Liver (tissue), 9 donors: ENCODE results near the gene KBTBD13. TPM values are rescaled to one million over a fixed set of nuclear protein-coding genes. Genes with fewer than 3 reads are reported as not detected.
"Not testable (repeated sequence)": the region's sequence is repeated elsewhere in the genome, so short reads cannot be mapped to it uniquely, and the experiment has no call there.

ENCODE experiments used
- DNase-seq: peaks from one replicate; pipeline ENCODE4 v3.0.0-alpha.2; 2017; ENCODE audit warnings: low spot score
- H3K27ac ChIP-seq, 2 donors: one replicate each; pipeline ENCODE4 v1.7.0; 2013; ENCODE audit warnings: inconsistent platforms in 2 of 2, low read length in 2 of 2, control low read depth in 1 of 2, low read depth in 1 of 2, mild to moderate bottlenecking in 1 of 2
- H3K27me3 ChIP-seq, 4 donors: one replicate each; pipeline versions ENCODE4 v1.6.1 to v1.7.0; 2013; ENCODE audit warnings: low read length in 3 of 4, inconsistent platforms in 1 of 4, mild to moderate bottlenecking in 1 of 4, moderate library complexity in 1 of 4; ENCODE audit not compliant: control insufficient read depth in 4 of 4, insufficient read depth in 4 of 4
- H3K36me3 ChIP-seq, 4 donors: one replicate each; pipeline versions ENCODE4 v1.6.1 to v1.7.0; 2013; ENCODE audit warnings: low read length in 3 of 4, mild to moderate bottlenecking in 3 of 4, low read depth in 1 of 4, moderate library complexity in 1 of 4; ENCODE audit not compliant: control insufficient read depth in 4 of 4, insufficient read depth in 3 of 4
- H3K4me1 ChIP-seq, 4 donors: one replicate each; pipeline versions ENCODE4 v1.6.1 to v1.7.0; 2013; ENCODE audit warnings: low read length in 3 of 4, mild to moderate bottlenecking in 3 of 4, moderate library complexity in 1 of 4; ENCODE audit not compliant: control insufficient read depth in 4 of 4, insufficient read depth in 4 of 4
- H3K4me3 ChIP-seq, 3 donors: one replicate each; pipeline versions ENCODE4 v1.6.1 to v1.7.0; 2013; ENCODE audit warnings: low read length in 3 of 3, control low read depth in 1 of 3, low read depth in 1 of 3, mild to moderate bottlenecking in 1 of 3
- H3K9ac ChIP-seq, 2 donors: one replicate each; pipeline ENCODE4 v1.7.0; 2013; ENCODE audit warnings: low read length in 2 of 2, mild to moderate bottlenecking in 2 of 2, moderate library complexity in 2 of 2, control low read depth in 1 of 2, low read depth in 1 of 2
- H3K9me3 ChIP-seq, 4 donors: one replicate each; pipeline versions ENCODE4 v1.6.1 to v1.7.0; 2013; ENCODE audit warnings: low read length in 3 of 4; ENCODE audit not compliant: control insufficient read depth in 4 of 4
- ATF3 ChIP-seq: IDR thresholded peaks from 2 replicates; pipeline ENCODE4 v1.6.1; 2016; ENCODE audit warnings: antibody characterized with exemption
- CTCF ChIP-seq: fragments of 150-350 bp; IDR thresholded peaks from 2 replicates; pipeline ENCODE4 v1.5.1; 2017; ENCODE audit warnings: improper control_type of control experiment, low read depth, low read length; ENCODE audit not compliant: missing input control
- EGR1 ChIP-seq, 2 donors: IDR thresholded peaks; 2 replicates each; pipeline ENCODE4 v1.6.1; 2016 to 2018; ENCODE audit warnings: antibody characterized with exemption in 2 of 2, low read depth in 2 of 2
- FOXA1 ChIP-seq: IDR thresholded peaks from 2 replicates; pipeline ENCODE4 v1.6.1; 2016; ENCODE audit warnings: antibody characterized with exemption
- FOXA2 ChIP-seq: IDR thresholded peaks from 2 replicates; pipeline ENCODE4 v1.6.1; 2016; ENCODE audit warnings: antibody characterized with exemption
- HNF4A ChIP-seq, 2 donors: conservative IDR thresholded peaks; 2 replicates each; pipeline ENCODE4 v1.6.1; 2016; ENCODE audit warnings: antibody characterized with exemption in 2 of 2, mild to moderate bottlenecking in 2 of 2
- HNF4G ChIP-seq: IDR thresholded peaks from 2 replicates; pipeline ENCODE4 v1.6.1; 2016; ENCODE audit warnings: antibody characterized with exemption
- JUND ChIP-seq, 2 donors: IDR thresholded peaks; 2 replicates each; pipeline ENCODE4 v1.6.1; 2016; ENCODE audit warnings: antibody characterized with exemption in 2 of 2
- NR2F2 ChIP-seq: IDR thresholded peaks from 2 replicates; pipeline ENCODE4 v1.6.1; 2016; ENCODE audit warnings: antibody characterized with exemption
- RAD21 ChIP-seq, 2 donors: IDR thresholded peaks; 2 replicates each; pipeline ENCODE4 v1.6.1; 2016; ENCODE audit warnings: antibody characterized with exemption in 2 of 2, mild to moderate bottlenecking in 2 of 2
- REST ChIP-seq: IDR thresholded peaks from 2 replicates; pipeline ENCODE4 v1.6.1; 2016; ENCODE audit warnings: antibody characterized with exemption, mild to moderate bottlenecking
- RXRA ChIP-seq, 2 donors: IDR thresholded peaks; 2 replicates each; pipeline ENCODE4 v1.6.1; 2017 to 2018; ENCODE audit warnings: antibody characterized with exemption in 2 of 2, mild to moderate bottlenecking in 1 of 2
- YY1 ChIP-seq: IDR thresholded peaks from 2 replicates; pipeline ENCODE4 v1.6.1; 2016; ENCODE audit warnings: antibody characterized with exemption, mild to moderate bottlenecking
- WGBS: extraction: QIAGEN DNeasy Blood & Tissue Kit; methylation state at CpG from one replicate; pipeline ENCODE4 v1.1.7; 2013; 5-methylcytosine and 5-hydroxymethylcytosine counted together
- polyA plus RNA-seq, 2 donors: library from polyadenylated mRNA; stranded (reverse) in 1 of 2; unstranded in 1 of 2; fragments of 200-250 nt in 1 of 2; fragments of >200 nt in 1 of 2; fragmentation: Nextera tagmentation in 1 of 2; extraction: Ambion mirVana in 1 of 2; gene quantifications; one replicate each; pipeline versions ENCODE4 v1.2.1 to v1.2.3, GENCODE V29; 2013 to 2015
- total RNA-seq, 2 donors: library from RNA; depleted of rRNA; stranded (reverse); fragments of >200 nt; gene quantifications; one replicate each; pipeline ENCODE4 v1.2.3, GENCODE V29; 2014
- TF ChIP-seq, protein P1 (sequence below): IDR thresholded peaks from 2 replicates; pipeline ENCODE4 v1.6.1; 2016; ENCODE audit warnings: antibody characterized with exemption
- donor health status: healthy.
- donor health status: healthy.
- donor health status: healthy.
- donor health status: healthy.
- donor health status: healthy.

The KBTBD13 gene
- total and polyA plus RNA-seq, 4 donors, result not detected

DNA sequence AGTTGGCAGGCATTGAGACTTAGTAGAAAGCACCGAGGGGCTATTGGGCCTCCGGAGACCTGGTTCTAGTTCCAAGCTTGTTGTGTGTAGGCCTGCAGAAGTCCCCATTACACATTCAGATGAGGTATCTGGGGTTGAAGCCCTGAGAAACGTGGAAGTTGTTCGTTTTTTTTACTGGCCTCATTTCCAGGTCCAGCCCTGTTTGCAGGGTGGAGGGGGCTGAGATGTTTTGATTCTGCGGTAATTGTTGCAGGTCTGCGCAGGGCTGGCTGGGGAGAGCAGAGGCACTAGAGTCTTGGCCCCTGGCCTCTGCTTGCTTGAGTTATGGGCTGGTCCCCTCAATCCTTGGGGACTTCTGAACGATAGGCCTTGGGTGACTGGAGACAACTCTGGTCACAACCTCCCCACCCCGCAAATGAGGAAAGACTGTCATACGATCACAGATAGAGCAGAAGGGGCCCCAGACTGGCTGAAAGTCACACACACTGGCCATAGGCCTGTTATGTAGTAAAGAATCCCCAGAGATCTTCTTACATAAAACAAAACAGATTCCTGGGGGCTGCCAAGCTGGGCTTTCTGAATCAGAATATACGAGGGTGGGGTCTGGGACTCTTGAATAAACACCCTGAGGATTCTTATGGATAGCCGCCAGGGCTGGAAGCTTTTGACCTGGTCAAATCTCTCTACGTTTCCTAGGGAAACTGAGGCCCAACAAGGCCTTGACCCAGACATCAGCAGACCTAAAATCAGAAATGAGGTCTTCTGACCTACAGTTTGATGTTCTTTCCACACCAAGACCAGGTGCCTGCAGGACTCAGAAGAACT lies 15.6 kb downstream of the KBTBD13 start:
- DNase-seq, result no peak
- TF ChIP-seq REST (no peak), YY1 (no peak), NR2F2 (no peak), RAD21 (IDR thresholded peaks at IDR 0.05) (no peak), JUND (IDR thresholded peaks at IDR 0.05) (no peak), EGR1 (IDR thresholded peaks at IDR 0.05; ENCODE audit: low read depth in 2 of 2) (no peak), CTCF (no peak), HNF4A (conservative IDR thresholded peaks at IDR 0.05) (no peak), ATF3 (no peak), RXRA (IDR thresholded peaks at IDR 0.05) (no peak)
- TF ChIP-seq, protein P1, sequence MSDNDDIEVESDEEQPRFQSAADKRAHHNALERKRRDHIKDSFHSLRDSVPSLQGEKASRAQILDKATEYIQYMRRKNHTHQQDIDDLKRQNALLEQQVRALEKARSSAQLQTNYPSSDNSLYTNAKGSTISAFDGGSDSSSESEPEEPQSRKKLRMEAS, result no peak
- H3K9ac ChIP-seq, result no peak overlapping the region
- WGBS, result 92% methylated on average over 12 of the region's 12 CpGs
- H3K4me3 ChIP-seq, result no peak overlapping the region
- no peaks in the 10 kb centered on the region for H3K27me3 ChIP-seq
- H3K9me3 ChIP-seq, result no peaks in the 10 kb centered on the region
- H3K4me1 ChIP-seq, result peaks cover 10 to 48% (median 31%) of the 10 kb centered on the region in 4 donors
- H3K27ac ChIP-seq, result no peak overlapping the region
- no peaks in the 10 kb centered on the region for H3K36me3 ChIP-seq

- Histone ChIP-seq H3K9me3 (no peaks in the 10 kb centered on the region), H3K36me3 (peaks cover 1 to 7% (median 5%) of the 10 kb centered on the region in 4 donors), H3K4me3 (no peak overlapping the region), H3K9ac (no peak overlapping the region), H3K27ac (no peak overlapping the region), H3K4me1 (peaks cover 4 to 38% (median 25%) of the 10 kb centered on the region in 4 donors), H3K27me3 (no peaks in the 10 kb centered on the region)
- WGBS, result 91% methylated on average over 17 of the region's 17 CpGs
- TF ChIP-seq RAD21 (IDR thresholded peaks at IDR 0.05) (no peak), FOXA2 (no peak), REST (no peak), FOXA1 (no peak), HNF4G (no peak)
- DNase-seq, result no peak
Observed at GRCh38 chr15:65092911-65093792, 16.6 kb downstream of the KBTBD13 start.

- not testable (repeated sequence) for H3K9me3 ChIP-seq, H3K4me3 ChIP-seq, H3K9ac ChIP-seq, H3K27me3 ChIP-seq, H3K27ac ChIP-seq, DNase-seq
- 96% methylated on average over 13 of the region's 13 CpGs for WGBS
- H3K4me1 ChIP-seq, result peaks cover 0 to 33% (median 20%) of the 10 kb centered on the region in 4 donors
- peaks cover 6 to 13% (median 7%) of the 10 kb centered on the region in 4 donors for H3K36me3 ChIP-seq
Observed at GRCh38 chr15:65093793-65094170, 17.2 kb downstream of the KBTBD13 start.
